K562 (cell line): ENCODE results near the gene C10orf90. TPM values are rescaled to one million over a fixed set of nuclear protein-coding genes. Genes with fewer than 3 reads are reported as not detected.

Experiments used
- ATAC-seq: fragments of 200-7000 bp; cut with Tn5 transposase; 3 replicates; pipeline ENCODE4 v1.9.1; 2020; ENCODE audit warnings: moderate library complexity
- BruUV-seq: library from RNA; stranded (reverse); fragments of 400-500 nt; replicated peaks from 2 replicates; lab custom pipeline; 2021; lab: Mats Ljungman, UMichigan
- CTCF ChIA-PET: fragments of 300-600 bp; formaldehyde crosslinking; extraction: SDS; loops from one replicate; lab custom pipeline; 2021; ENCODE audit warnings: low intra/inter-chr PET ratio; lab: Yijun Ruan, JAX
- POLR2A ChIA-PET: fragments of 300-600, 350-650 bp; sonication (Branson Sonifier 250); formaldehyde crosslinking; extraction: SDS; loops from one replicate; lab custom pipeline; 2021; ENCODE audit warnings: antibody characterized with exemption, inconsistent platforms; lab: Yijun Ruan, JAX
- DNase-seq, 4 experiments: peaks; one replicate each; pipeline versions ENCODE4 v3.0.0 to v3.0.0-alpha.2; 2011 to 2018; ENCODE audit warnings: low spot score in 3 of 4, mixed read lengths in 3 of 4; ENCODE audit errors: extremely low read depth in 1 of 4
- FAIRE-seq: peaks from 2 replicates; lab custom pipeline; 2011; peaks lifted over from hg19 to GRCh38; lab: Jason Lieb, UNC
- H2AFZ ChIP-seq: 2 replicates; pipeline ENCODE4 v1.6.0; 2011; ENCODE audit warnings: low read depth, low read length, control low read depth, inconsistent platforms
- H3K27ac ChIP-seq: fragments of 200-600 bp; 3 replicates; pipeline ENCODE4 v1.8.0; 2011; ENCODE audit warnings: low read depth, mild to moderate bottlenecking, control low read depth, inconsistent platforms, low read length, moderate library complexity, mixed read lengths; ENCODE audit errors: extremely low read depth
- H3K27me3 ChIP-seq, 2 experiments: fragments of 300-600 bp in 1 of 2; 2 replicates in 1 of 2; 3 replicates in 1 of 2; pipeline versions ENCODE4 v1.6.0 to v1.8.0; 2011; ENCODE audit warnings: inconsistent platforms in 2 of 2, low read length in 2 of 2, mild to moderate bottlenecking in 1 of 2, mixed read lengths in 1 of 2, moderate library complexity in 1 of 2; ENCODE audit not compliant: control insufficient read depth in 2 of 2, insufficient read depth in 2 of 2
- H3K36me3 ChIP-seq: fragments of 300-600 bp; 3 replicates; pipeline ENCODE4 v1.8.0; 2011; ENCODE audit warnings: mild to moderate bottlenecking, low read length, inconsistent platforms; ENCODE audit not compliant: control insufficient read depth, insufficient read depth
- H3K4me1 ChIP-seq, 2 experiments: fragments of 200-600 bp in 1 of 2; replicated peaks in 1 of 2; 2 replicates in 1 of 2; 3 replicates in 1 of 2; pipeline versions ENCODE4 v1.5.1 to v1.8.0; 2011; ENCODE audit warnings: inconsistent platforms in 2 of 2, low read length in 2 of 2, mild to moderate bottlenecking in 1 of 2, mixed read lengths in 1 of 2, moderate library complexity in 1 of 2; ENCODE audit not compliant: control insufficient read depth in 2 of 2, insufficient read depth in 2 of 2
- H3K4me2 ChIP-seq: 2 replicates; pipeline ENCODE4 v1.6.1; 2011; ENCODE audit warnings: low read length, control low read depth, inconsistent platforms, mixed read lengths; ENCODE audit not compliant: insufficient read depth
- H3K4me3 ChIP-seq: fragments of 200-600 bp; sonication (generic), shearing (Covaris generic); 2 replicates; pipeline ENCODE4 v1.5.1; 2016; ENCODE audit warnings: control low read depth, inconsistent platforms
- H3K79me2 ChIP-seq: fragments of 200-600 bp; 3 replicates; pipeline ENCODE4 v1.8.0; 2011; ENCODE audit warnings: low read length, inconsistent platforms; ENCODE audit not compliant: control insufficient read depth, insufficient read depth
- H3K9ac ChIP-seq, 2 experiments: 2 replicates each; pipeline versions ENCODE4 v1.6.0 to v1.6.1; 2011; ENCODE audit warnings: low read depth in 2 of 2, low read length in 2 of 2, control low read depth in 1 of 2, inconsistent platforms in 1 of 2, mild to moderate bottlenecking in 1 of 2, mixed read lengths in 1 of 2; ENCODE audit not compliant: insufficient read depth in 1 of 2
- H3K9me1 ChIP-seq: one replicate; pipeline ENCODE4 v1.6.0; 2011; ENCODE audit warnings: inconsistent platforms, mild to moderate bottlenecking, low read length, moderate library complexity; ENCODE audit not compliant: control insufficient read depth, insufficient read depth
- H3K9me3 ChIP-seq: replicated peaks from 2 replicates; pipeline ENCODE4 v1.5.1; 2011; ENCODE audit warnings: low read depth, low read length, inconsistent platforms; ENCODE audit not compliant: control insufficient read depth, insufficient read depth
- H4K20me1 ChIP-seq: replicated peaks from 2 replicates; pipeline ENCODE4 v1.6.1; 2011; ENCODE audit warnings: low read length, inconsistent platforms, mixed read lengths; ENCODE audit not compliant: control insufficient read depth, insufficient read depth
- HDAC8 ChIP-seq: fragments of 450-650 bp; IDR thresholded peaks from 2 replicates; pipeline ENCODE4 v1.6.1; 2016; ENCODE audit warnings: mild to moderate bottlenecking, missing genetic modification characterization, moderate library complexity, missing compliant biosample characterization
- JUN ChIP-seq, 2 experiments: sonication (generic) in 1 of 2; formaldehyde crosslinking in 1 of 2; IDR thresholded peaks; 2 replicates each; pipeline versions ENCODE4 v1.6.1 to v1.8.0; 2012 to 2022; ENCODE audit warnings: borderline replicate concordance in 2 of 2, mild to moderate bottlenecking in 2 of 2, improper control_type of control experiment in 1 of 2, low read depth in 1 of 2, low read length in 1 of 2, missing genetic modification reagents in 1 of 2
- TGIF2 ChIP-seq: sonication (generic); formaldehyde crosslinking; IDR thresholded peaks from 2 replicates; pipeline ENCODE4 v1.8.1; 2022; ENCODE audit warnings: mild to moderate bottlenecking, missing genetic modification reagents, moderate library complexity
- ZNF12 ChIP-seq: sonication (generic); formaldehyde crosslinking; IDR thresholded peaks from 2 replicates; pipeline ENCODE4 v1.4.0; 2020; ENCODE audit warnings: mild to moderate bottlenecking, missing genetic modification reagents
- ZNF23 ChIP-seq: fragments of 250-450 bp; sonication (Bioruptor Pico); IDR thresholded peaks from 2 replicates; pipeline ENCODE4 v1.4.0; 2020; ENCODE audit warnings: mild to moderate bottlenecking
- ZNF384 ChIP-seq: IDR thresholded peaks from 2 replicates; pipeline ENCODE4 v1.6.1; 2012; ENCODE audit warnings: low read depth, low read length, improper control_type of control experiment
- in situ Hi-C: fragments of 300-500 bp; cut with MboI; formaldehyde crosslinking; loops from 4 replicates; pipeline ENCODE4 v1.15.0; 2018; ENCODE audit warnings: inconsistent platforms, mixed read lengths
- intact Hi-C: fragments of 100-400 bp; cut with micrococcal nuclease; formaldehyde crosslinking; loops from 2 replicates; pipeline ENCODE4 v1.14.2; 2022
- polyA plus RNA-seq, 8 experiments: library from polyadenylated mRNA; depleted of rRNA in 4 of 8; stranded (reverse) in 5 of 8; unstranded in 3 of 8; fragments of >200 nt; fragmentation: Nextera tagmentation in 2 of 8; fragmentation: Illumina TruSeq in 1 of 8; extraction: Ambion mirVana in 2 of 8; extraction: Trizol in 1 of 8; gene quantifications; 2 replicates each; pipeline versions ENCODE4 v1.2.1 to v1.2.3, GENCODE V29; 2011 to 2014; ENCODE audit warnings: inconsistent platforms in 1 of 8, missing spikeins in 1 of 8
- total RNA-seq, 7 experiments: library from RNA; depleted of rRNA in 6 of 7; stranded (reverse); fragments of >200 nt in 6 of 7; fragmentation: Illumina TruSeq in 2 of 7; extraction: Trizol in 2 of 7; gene quantifications; 2 replicates each; pipeline versions ENCODE4 v1.2.1 to v1.2.3, GENCODE V29; 2011 to 2021; ENCODE audit warnings: low replicate concordance in 1 of 7
- TF ChIP-seq, protein P1 (sequence below): fragments of 250-450 bp; sonication (Bioruptor Pico); IDR thresholded peaks from 2 replicates; pipeline ENCODE4 v1.5.0; 2020; ENCODE audit warnings: mild to moderate bottlenecking
- TF ChIP-seq, protein P2 (sequence below): fragments of 250-450 bp; sonication (Bioruptor Pico); IDR thresholded peaks from 2 replicates; pipeline ENCODE4 v1.8.0; 2021; ENCODE audit warnings: borderline replicate concordance, mild to moderate bottlenecking, moderate library complexity; ENCODE audit not compliant: poor library complexity, severe bottlenecking

The C10orf90 gene
- total and polyA plus RNA-seq, 9 of the 15 experiments (the other 6 are each of a cell fraction or from before 2014, with no cell fraction given), result not detected

DNA sequence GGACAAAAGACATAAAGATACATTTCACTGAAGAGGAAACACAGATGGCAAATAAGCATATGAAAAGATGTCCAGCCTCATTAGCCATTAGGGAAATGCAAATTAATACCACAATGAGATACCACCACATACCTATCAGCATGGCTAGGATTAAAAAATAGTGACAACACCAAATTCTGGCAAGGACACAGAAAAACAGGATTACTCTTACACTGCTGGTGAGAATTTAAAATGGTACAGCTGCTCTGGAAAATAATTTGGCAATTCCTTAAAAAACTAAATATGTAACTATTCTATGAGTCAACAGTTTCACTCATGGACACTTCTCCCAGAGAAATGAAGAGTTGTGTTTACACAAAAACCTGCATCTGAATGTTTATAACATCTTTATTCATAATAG, 121.1 kb downstream of the C10orf90 start:
- FAIRE-seq, result no peak
- ChIA-PET POLR2A (no interaction called here), CTCF (no interaction called here)
- Histone ChIP-seq H4K20me1 (no peaks in the 10 kb centered on the region), H3K4me1 (no peaks in the 10 kb centered on the region), H3K36me3 (no peaks in the 10 kb centered on the region), H3K27ac (no peak overlapping the region), H3K9me1 (no peaks in the 10 kb centered on the region), H3K79me2 (no peaks in the 10 kb centered on the region), H3K4me3 (no peak overlapping the region), H3K4me2 (no peak overlapping the region), H3K9ac (no peak overlapping the region), H3K27me3 (no peaks in the 10 kb centered on the region; a peak in 1 of 5 replicates), H3K9me3 (no peaks in the 10 kb centered on the region), H2AFZ (no peak overlapping the region)
- in situ Hi-C loops (no loop called here), intact Hi-C loops (no loop called here)
- BruUV-seq, result no TSS peak
- TF ChIP-seq TGIF2 (CRISPR knock-in tag), result no peak
- no peak for TF ChIP-seq HDAC8 (tag)
- TF ChIP-seq, protein P1, sequence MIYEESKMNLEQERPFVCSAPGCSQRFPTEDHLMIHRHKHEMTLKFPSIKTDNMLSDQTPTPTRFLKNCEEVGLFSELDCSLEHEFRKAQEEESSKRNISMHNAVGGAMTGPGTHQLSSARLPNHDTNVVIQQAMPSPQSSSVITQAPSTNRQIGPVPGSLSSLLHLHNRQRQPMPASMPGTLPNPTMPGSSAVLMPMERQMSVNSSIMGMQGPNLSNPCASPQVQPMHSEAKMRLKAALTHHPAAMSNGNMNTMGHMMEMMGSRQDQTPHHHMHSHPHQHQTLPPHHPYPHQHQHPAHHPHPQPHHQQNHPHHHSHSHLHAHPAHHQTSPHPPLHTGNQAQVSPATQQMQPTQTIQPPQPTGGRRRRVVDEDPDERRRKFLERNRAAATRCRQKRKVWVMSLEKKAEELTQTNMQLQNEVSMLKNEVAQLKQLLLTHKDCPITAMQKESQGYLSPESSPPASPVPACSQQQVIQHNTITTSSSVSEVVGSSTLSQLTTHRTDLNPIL (CRISPR knock-in tag), result no peak
- no peak for TF ChIP-seq JUN (IDR thresholded peaks at IDR 0.05; ENCODE audit: borderline replicate concordance, low read depth, low read length)
- no peak for TF ChIP-seq JUN (CRISPR knock-in tag; IDR thresholded peaks at IDR 0.05; ENCODE audit: borderline replicate concordance)
- TF ChIP-seq ZNF384, result no peak
- no peak for TF ChIP-seq ZNF12 (CRISPR knock-in tag)
- TF ChIP-seq, protein P2, sequence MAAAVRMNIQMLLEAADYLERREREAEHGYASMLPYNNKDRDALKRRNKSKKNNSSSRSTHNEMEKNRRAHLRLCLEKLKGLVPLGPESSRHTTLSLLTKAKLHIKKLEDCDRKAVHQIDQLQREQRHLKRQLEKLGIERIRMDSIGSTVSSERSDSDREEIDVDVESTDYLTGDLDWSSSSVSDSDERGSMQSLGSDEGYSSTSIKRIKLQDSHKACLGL (CRISPR knock-in tag), result no peak
- TF ChIP-seq ZNF23, result no peak
- ATAC-seq, result no peak
- DNase-seq, result no peak
